ENCODE data around the gene DCDC2B. TPM values are rescaled to one million over a fixed set of nuclear protein-coding genes. Genes with fewer than 3 reads are reported as not detected.

Gene DCDC2B
- total RNA-seq, 2 experiments from 2014 or later: 0.06 to 0.29 TPM

GRCh38 chr1:32241001-32241763 is 32.3 kb downstream of the DCDC2B start:
- H4K20me1 ChIP-seq (ENCODE audit: insufficient read depth, low read length): no peaks in the 10 kb centered on the region
- H3K9me2 ChIP-seq (ENCODE audit: insufficient read depth, low read length): no peaks in the 10 kb centered on the region
- H3K9me3 ChIP-seq (ENCODE audit: low read length): no peaks in the 10 kb centered on the region
- TF ChIP-seq CTCF (conservative IDR thresholded peaks at IDR 0.05; ENCODE audit: low read length) (no peak), EZH2phosphoT487 (IDR thresholded peaks at IDR 0.05; ENCODE audit: borderline replicate concordance, low read depth, low read length) (no peak)
- H3K27ac ChIP-seq (ENCODE audit: low read depth, low read length, poor library complexity, severe bottlenecking): no peak overlapping the region
- H3K4me1 ChIP-seq (ENCODE audit: insufficient read depth, low read length, poor library complexity, severe bottlenecking): peaks cover 44% of the 10 kb centered on the region
- peak overlapping the region; percentile 86 for H2AFZ ChIP-seq (ENCODE audit: low read length)
- peak overlapping the region; percentile 74 for H3K4me2 ChIP-seq (ENCODE audit: low read length)
- POLR2A ChIA-PET: interaction anchor here (0.9 kb wide), 1 partner anchor 13 kb away, joined by 5 read pairs; no protein-coding TSS in a partner anchor
- H3K4me3 ChIP-seq (ENCODE audit: low read depth, low read length, poor library complexity, severe bottlenecking): peak overlapping the region; percentile 59
- no peak for DNase-seq (ENCODE audit: low spot score)
- H3K79me2 ChIP-seq (ENCODE audit: insufficient read depth, low read depth, low read length): no peaks in the 10 kb centered on the region
- intact Hi-C loops (cut with micrococcal nuclease; ENCODE audit: unreplicated experiment): no loop called here
- CTCF ChIA-PET (ENCODE audit: unreplicated experiment): interaction anchor here (0.5 to 1.2 kb wide), 3 partner anchors 9 to 156 kb away, joined by 3 to 6 read pairs (median 5); no protein-coding TSS in a partner anchor
- no TSS peak for BruUV-seq (replicated peaks)
- peaks cover under 1% of the 10 kb centered on the region; the same call in 1 of the 2 replicates for H3K36me3 ChIP-seq (ENCODE audit: insufficient read depth, low read length)

GRCh38 chr1:32242341-32242851 is 33.5 kb downstream of the DCDC2B start:
- H3K4me2 ChIP-seq (ENCODE audit: low read length): no peak overlapping the region
- H3K27ac ChIP-seq (ENCODE audit: low read depth, low read length, poor library complexity, severe bottlenecking): no peak overlapping the region
- H2AFZ ChIP-seq (ENCODE audit: low read length): no peak overlapping the region
- H3K4me3 ChIP-seq (ENCODE audit: low read depth, low read length, poor library complexity, severe bottlenecking): no peak overlapping the region
- no peaks in the 10 kb centered on the region for H3K79me2 ChIP-seq (ENCODE audit: insufficient read depth, low read depth, low read length)
- H3K36me3 ChIP-seq (ENCODE audit: insufficient read depth, low read length): no peaks in the 10 kb centered on the region
- TF ChIP-seq CTCF (conservative IDR thresholded peaks at IDR 0.05; ENCODE audit: low read length): no peak
- TF ChIP-seq EZH2phosphoT487 (IDR thresholded peaks at IDR 0.05; ENCODE audit: borderline replicate concordance, low read depth, low read length): no peak
- peaks cover 57% of the 10 kb centered on the region for H3K4me1 ChIP-seq (ENCODE audit: insufficient read depth, low read length, poor library complexity, severe bottlenecking)
- H3K9me2 ChIP-seq (ENCODE audit: insufficient read depth, low read length): no peaks in the 10 kb centered on the region
- DNase-seq (ENCODE audit: low spot score): no peak
- no peaks in the 10 kb centered on the region for H3K9me3 ChIP-seq (ENCODE audit: low read length)
- POLR2A ChIA-PET: interaction anchor here (0.8 to 1.3 kb wide), 5 partner anchors 10 to 75 kb away, joined by 3 to 8 read pairs (median 3); partner anchors contain the start of gene HDAC1
- H4K20me1 ChIP-seq (ENCODE audit: insufficient read depth, low read length): no peaks in the 10 kb centered on the region
- no TSS peak for BruUV-seq (replicated peaks)
- CTCF ChIA-PET (ENCODE audit: unreplicated experiment): no interaction called here
- intact Hi-C loops (cut with micrococcal nuclease; ENCODE audit: unreplicated experiment): no loop called here

- H2AFZ ChIP-seq (ENCODE audit: low read length): peak within 1 kb of the TSS; percentile 78
- no peaks in the 10 kb centered on the region for H3K9me3 ChIP-seq (ENCODE audit: low read length)
- H3K27ac ChIP-seq (ENCODE audit: low read depth, low read length, poor library complexity, severe bottlenecking): peak within 1 kb of the TSS; percentile 99
- no peaks in the 10 kb centered on the region for H3K36me3 ChIP-seq (ENCODE audit: insufficient read depth, low read length)
- H3K9me2 ChIP-seq (ENCODE audit: insufficient read depth, low read length): no peaks in the 10 kb centered on the region
- H4K20me1 ChIP-seq (ENCODE audit: insufficient read depth, low read length): no peaks in the 10 kb centered on the region
- DNase-seq (ENCODE audit: low spot score): no peak
- H3K4me3 ChIP-seq (ENCODE audit: low read depth, low read length, poor library complexity, severe bottlenecking): peak within 1 kb of the TSS; percentile 43
- peak within 1 kb of the TSS; percentile 83 for H3K4me2 ChIP-seq (ENCODE audit: low read length)
- ChIA-PET POLR2A (interaction anchor here (0.7 to 9.6 kb wide), 5 partner anchors 9 to 75 kb away, joined by 3 to 70 read pairs (median 4); partner anchors contain the start of gene HDAC1), CTCF (ENCODE audit: unreplicated experiment) (no interaction called here)
- BruUV-seq (replicated peaks): no TSS peak
- no peak for TF ChIP-seq CTCF (conservative IDR thresholded peaks at IDR 0.05; ENCODE audit: low read length)
- TF ChIP-seq EZH2phosphoT487 (IDR thresholded peaks at IDR 0.05; ENCODE audit: borderline replicate concordance, low read depth, low read length): no peak
- peaks cover 4% of the 10 kb centered on the region; the same call in 1 of the 2 replicates for H3K79me2 ChIP-seq (ENCODE audit: insufficient read depth, low read depth, low read length)
- peaks cover 74% of the 10 kb centered on the region for H3K4me1 ChIP-seq (ENCODE audit: insufficient read depth, low read length, poor library complexity, severe bottlenecking)
- intact Hi-C loops (cut with micrococcal nuclease; ENCODE audit: unreplicated experiment): no loop called here
Measured at GRCh38 chr1:32246888-32247273, 38.0 kb downstream of the DCDC2B start, which contains the start of gene FAM167B. FAM167B (plus strand) TSS chr1:32247222; CDS start chr1:32247422, 200 bp downstream.
